ENCODE data around the gene ECD. TPM values are rescaled to one million over a fixed set of nuclear protein-coding genes. Genes with fewer than 3 reads are reported as not detected.

The ECD gene
- total RNA-seq, 4 donors from 2014 or later: 27.3 to 35.0 (median 30.5) TPM

- no peak for TF ChIP-seq POLR2A (IDR thresholded peaks at IDR 0.05)
- WGBS, 2 donors (ENCODE audit: low coverage in 1 of 2): 13 to 22% methylated on average over 4 of the region's 4 CpGs
These were observed 70.5 kb downstream of the ECD start for GRCh38 chr10:73097305-73097670.

DNA sequence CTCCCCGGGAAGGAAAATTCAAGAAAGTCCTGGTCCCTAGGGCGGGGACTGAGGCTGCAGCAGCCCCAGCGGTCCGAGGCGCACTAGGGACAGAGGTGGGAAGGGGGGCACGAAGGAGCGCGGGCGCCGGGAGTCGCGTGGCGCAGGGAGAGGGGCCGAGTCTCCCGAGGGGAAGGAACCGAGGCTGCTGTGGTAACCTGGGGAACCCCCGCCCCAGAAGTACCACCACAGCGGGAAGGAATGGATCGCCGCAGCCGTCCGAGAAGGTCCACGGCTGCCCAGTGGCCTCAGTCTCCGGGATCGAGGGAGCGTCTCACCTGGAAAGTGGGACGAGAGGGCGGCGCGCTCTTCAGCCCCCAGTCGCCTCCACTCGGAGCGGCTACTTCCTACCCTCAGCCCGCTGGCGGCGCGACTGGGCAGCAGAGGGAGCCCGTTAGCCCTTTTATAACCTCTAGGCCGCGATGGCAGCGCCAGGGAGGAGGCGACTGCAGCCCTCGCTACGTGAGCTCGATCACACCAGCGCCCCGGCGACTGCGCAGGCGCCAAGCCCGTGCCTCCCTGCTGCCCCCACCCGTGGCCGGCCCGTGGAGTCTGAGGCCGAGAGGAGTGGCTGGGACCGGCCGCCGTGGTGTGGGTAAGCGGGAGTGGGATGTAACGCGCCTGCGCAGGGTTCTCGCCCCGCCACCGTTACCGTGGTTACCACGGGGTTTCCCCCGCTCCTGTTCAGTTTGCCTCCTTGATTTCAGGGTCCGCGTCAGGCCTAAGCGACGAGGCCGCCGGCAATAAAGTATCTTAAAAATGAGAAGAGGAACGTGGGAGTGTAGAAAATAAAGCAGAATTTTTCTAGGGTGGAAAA, 71.1 kb downstream of the ECD start, which contains the start of gene P4HA1:
P4HA1 (minus strand) TSS at position 418 of the 856 bp plus-strand sequence. CDS start 21,983 bp downstream, outside the sequence.
- Histone ChIP-seq H3K36me3 (no peaks in the 10 kb centered on the region), H3K27me3 (no peaks in the 10 kb centered on the region)

More at GRCh38 chr10:73097305-73097670, 70.5 kb downstream of the ECD start:
- Histone ChIP-seq H3K4me3 (peak overlapping the region; percentile 66 to 88), H3K4me1 (peaks cover 0 to 34% (median 10%) of the 10 kb centered on the region in 3 donors), H3K9me3 (no peaks in the 10 kb centered on the region), H3K27ac (peak overlapping the region; percentile 81 to 98 (median 98)), H3K36me3 (no peaks in the 10 kb centered on the region), H3K27me3 (no peaks in the 10 kb centered on the region)
- ATAC-seq: no peak

DNA sequence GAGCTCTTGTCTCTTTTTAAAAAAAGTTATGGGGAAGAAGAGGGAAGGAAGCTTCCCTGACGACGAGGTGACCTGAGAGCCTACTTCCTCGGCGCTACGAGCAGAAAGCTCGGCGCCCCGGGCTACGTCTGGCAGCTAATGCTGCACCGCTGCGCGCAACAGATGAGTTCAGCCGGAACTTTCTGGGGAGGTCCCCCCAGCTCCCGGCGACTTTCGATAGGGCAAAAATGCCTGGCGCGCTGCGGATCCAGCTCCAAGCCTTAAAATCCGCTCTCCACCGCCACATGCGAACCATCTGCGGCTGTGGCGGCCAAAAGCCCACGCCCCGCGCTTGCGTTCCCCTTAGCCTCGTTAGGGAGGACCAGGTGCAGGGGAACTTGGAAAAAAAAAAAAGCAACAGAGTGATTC, 71.8 kb downstream of the ECD start:
- WGBS, 2 donors (ENCODE audit: low coverage in 1 of 2): 0 to 1% methylated on average over 4 to 19 of the region's 29 CpGs
- peak overlapping the region; percentile 81 to 98 (median 98) for H3K27ac ChIP-seq
- no peaks in the 10 kb centered on the region for H3K36me3 ChIP-seq
- H3K27me3 ChIP-seq: no peaks in the 10 kb centered on the region
- no peaks in the 10 kb centered on the region for H3K9me3 ChIP-seq
- TF ChIP-seq, protein P1, sequence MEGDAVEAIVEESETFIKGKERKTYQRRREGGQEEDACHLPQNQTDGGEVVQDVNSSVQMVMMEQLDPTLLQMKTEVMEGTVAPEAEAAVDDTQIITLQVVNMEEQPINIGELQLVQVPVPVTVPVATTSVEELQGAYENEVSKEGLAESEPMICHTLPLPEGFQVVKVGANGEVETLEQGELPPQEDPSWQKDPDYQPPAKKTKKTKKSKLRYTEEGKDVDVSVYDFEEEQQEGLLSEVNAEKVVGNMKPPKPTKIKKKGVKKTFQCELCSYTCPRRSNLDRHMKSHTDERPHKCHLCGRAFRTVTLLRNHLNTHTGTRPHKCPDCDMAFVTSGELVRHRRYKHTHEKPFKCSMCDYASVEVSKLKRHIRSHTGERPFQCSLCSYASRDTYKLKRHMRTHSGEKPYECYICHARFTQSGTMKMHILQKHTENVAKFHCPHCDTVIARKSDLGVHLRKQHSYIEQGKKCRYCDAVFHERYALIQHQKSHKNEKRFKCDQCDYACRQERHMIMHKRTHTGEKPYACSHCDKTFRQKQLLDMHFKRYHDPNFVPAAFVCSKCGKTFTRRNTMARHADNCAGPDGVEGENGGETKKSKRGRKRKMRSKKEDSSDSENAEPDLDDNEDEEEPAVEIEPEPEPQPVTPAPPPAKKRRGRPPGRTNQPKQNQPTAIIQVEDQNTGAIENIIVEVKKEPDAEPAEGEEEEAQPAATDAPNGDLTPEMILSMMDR (IDR thresholded peaks at IDR 0.05): no peak
- TF ChIP-seq POLR2AphosphoS5 (IDR thresholded peaks at IDR 0.05) (peak; percentile 57), POLR2A (IDR thresholded peaks at IDR 0.05) (peak; percentile 53 to 54), EP300 (IDR thresholded peaks at IDR 0.05) (no peak)
- H3K4me3 ChIP-seq: peak overlapping the region; percentile 66 to 88
- ATAC-seq: peak; percentile 28
- peaks cover 0 to 43% (median 10%) of the 10 kb centered on the region in 3 donors for H3K4me1 ChIP-seq

More for the DNA sequence above, 71.1 kb downstream of the ECD start, which contains the start of gene P4HA1:
- peak; percentile 96 to 98 for TF ChIP-seq POLR2A (IDR thresholded peaks at IDR 0.05)
- peak; percentile 99 for TF ChIP-seq POLR2AphosphoS5 (IDR thresholded peaks at IDR 0.05)
- TF ChIP-seq EP300 (IDR thresholded peaks at IDR 0.05): no peak
- TF ChIP-seq, protein P1 (IDR thresholded peaks at IDR 0.05): peak; percentile 18 to 83 (median 78)
- H3K9me3 ChIP-seq: no peaks in the 10 kb centered on the region
- peak within 1 kb of the TSS; percentile 81 to 98 (median 98) for H3K27ac ChIP-seq
- ATAC-seq: peak; percentile 99
- H3K4me3 ChIP-seq: peak within 1 kb of the TSS; percentile 66 to 88
- H3K4me1 ChIP-seq: peaks cover 0 to 38% (median 10%) of the 10 kb centered on the region in 3 donors
- WGBS, 2 donors (ENCODE audit: low coverage in 1 of 2): 0% methylated on average over 2 to 5 of the region's 75 CpGs

DNA sequence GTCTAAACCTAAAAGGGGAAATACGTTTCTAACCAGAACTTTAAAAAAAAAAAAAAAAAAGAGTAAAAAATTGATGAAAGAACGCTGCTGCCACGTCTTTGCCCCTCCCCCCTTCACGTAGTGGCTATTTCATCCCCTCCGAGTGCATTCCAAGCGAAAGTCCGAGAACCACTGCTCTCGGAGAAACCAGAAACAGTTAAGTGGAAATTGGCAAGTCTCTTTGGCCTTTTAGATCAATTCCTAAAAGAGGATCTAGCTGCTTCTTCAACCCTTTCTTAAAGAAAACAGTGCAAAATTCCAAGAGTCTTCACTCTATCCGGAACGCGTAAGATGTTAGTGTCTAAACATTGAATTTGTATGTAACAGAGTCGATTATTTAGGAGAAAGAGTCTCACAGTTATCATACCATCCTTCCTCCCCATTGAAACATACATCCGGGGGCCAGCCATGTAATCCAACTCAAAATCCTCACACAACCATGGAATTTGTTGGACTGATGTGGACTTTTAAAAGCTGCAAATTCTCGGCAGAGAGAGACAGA, 72.3 kb downstream of the ECD start:
- Histone ChIP-seq H3K36me3 (no peaks in the 10 kb centered on the region), H3K4me1 (peaks cover 0 to 43% (median 10%) of the 10 kb centered on the region in 3 donors), H3K27ac (peak overlapping the region; percentile 81 to 98 (median 98)), H3K9me3 (no peaks in the 10 kb centered on the region), H3K27me3 (no peaks in the 10 kb centered on the region), H3K4me3 (peak overlapping the region; percentile 66 to 88)
- ATAC-seq: no peak
- TF ChIP-seq, protein P1 (IDR thresholded peaks at IDR 0.05): no peak
- TF ChIP-seq POLR2AphosphoS5 (IDR thresholded peaks at IDR 0.05): peak; percentile 30
- WGBS, 2 donors (ENCODE audit: low coverage in 1 of 2): 0 to 1% methylated on average over 13 to 14 of the region's 14 CpGs

DNA sequence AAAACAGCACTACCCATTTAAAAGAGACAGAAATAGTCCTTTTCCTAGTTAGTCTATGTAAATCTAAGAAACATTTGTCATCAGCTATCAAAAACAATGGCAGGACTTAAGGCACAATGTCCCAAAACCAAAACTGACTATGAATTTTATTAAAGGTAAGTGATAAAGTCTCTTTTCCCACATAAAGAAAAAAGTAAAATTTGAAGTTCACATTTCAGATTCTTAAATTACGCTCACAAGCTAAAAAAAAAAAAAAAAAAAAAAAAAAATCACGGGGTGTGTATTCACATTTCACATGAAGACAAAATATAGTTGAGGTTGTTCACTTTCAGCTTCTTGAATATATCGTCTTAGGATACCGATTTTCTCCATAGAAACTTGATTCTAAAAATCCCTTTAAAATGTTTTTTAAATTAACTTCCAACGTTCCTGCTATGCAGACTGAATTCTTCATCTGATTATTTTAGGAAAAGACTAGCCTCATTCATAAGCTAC, 72.8 kb downstream of the ECD start:
- Histone ChIP-seq H3K27me3 (no peaks in the 10 kb centered on the region), H3K9me3 (no peaks in the 10 kb centered on the region), H3K36me3 (no peaks in the 10 kb centered on the region), H3K27ac (peak overlapping the region; percentile 81 to 98 (median 98)), H3K4me3 (peak overlapping the region; percentile 66 to 88), H3K4me1 (peaks cover 0 to 43% (median 10%) of the 10 kb centered on the region in 3 donors)
- no peak for ATAC-seq
- TF ChIP-seq POLR2A (IDR thresholded peaks at IDR 0.05): no peak
- TF ChIP-seq POLR2AphosphoS5 (IDR thresholded peaks at IDR 0.05): no peak
- TF ChIP-seq, protein P1 (IDR thresholded peaks at IDR 0.05): no peak
- TF ChIP-seq EP300 (IDR thresholded peaks at IDR 0.05): no peak
- WGBS, 2 donors (ENCODE audit: low coverage in 1 of 2): 0 to 2% methylated on average over 5 of the region's 5 CpGs
